ENCODE results near the gene BCAS3.

Gene BCAS3

DNA sequence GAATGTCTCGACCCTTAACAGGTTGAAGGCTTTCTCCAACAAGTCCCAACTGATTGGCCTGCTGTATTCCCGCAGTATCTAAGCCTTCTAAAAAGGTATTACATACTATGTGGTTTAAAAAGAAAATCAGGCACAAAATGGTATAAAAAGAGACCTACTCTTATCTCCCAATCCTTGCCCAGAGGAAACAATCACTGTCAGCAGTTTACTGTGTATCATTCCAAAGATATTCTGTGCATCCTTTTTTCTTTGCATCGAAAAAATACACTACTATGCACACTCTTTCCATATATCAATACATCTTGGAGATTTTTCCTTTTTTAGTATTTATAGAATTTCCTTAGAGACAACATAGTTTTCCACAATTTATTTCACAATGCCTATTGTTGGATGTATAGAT lies 603.2 kb downstream of the BCAS3 start:
- DNase-seq: no peak

DNA sequence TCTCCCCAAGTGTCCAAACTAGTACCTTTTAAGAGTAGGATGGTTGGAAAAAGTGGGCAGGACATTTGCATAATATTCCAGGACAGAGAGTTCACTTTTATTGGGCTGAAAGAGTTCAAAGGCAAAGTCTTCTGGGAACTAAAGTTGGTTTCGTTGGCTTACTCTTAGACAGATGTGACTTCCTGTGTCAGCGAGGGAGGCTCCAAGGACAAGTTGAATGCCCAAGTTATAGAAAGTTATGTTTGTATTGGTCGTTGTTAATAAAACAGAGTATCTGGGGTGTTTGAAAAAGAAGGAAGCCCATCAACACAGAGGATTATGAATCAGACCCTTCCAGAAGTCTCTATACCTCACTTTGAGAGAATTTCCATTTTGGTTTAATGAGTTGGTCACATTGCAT lies 604.7 kb downstream of the BCAS3 start:
- DNase-seq: no peak

DNA sequence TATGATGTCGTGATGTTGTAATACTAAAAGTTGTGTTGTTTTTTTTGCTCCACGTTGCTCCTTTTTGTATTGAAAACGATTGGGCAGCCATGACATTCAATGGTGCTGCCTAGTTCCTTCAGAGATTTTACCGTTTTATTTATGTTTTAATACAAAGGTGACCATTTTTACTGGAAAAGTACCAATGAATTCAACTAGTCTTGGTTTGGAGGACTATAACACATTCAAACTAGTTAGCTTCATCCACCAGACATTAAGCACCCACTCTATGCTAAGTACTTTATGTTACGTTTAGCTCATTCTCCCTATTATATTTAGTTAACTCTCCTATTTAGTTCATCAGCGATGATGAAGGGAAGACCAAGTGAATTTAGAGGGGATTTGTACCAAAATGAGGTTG lies 605.4 kb downstream of the BCAS3 start:
- no peak for DNase-seq

DNA sequence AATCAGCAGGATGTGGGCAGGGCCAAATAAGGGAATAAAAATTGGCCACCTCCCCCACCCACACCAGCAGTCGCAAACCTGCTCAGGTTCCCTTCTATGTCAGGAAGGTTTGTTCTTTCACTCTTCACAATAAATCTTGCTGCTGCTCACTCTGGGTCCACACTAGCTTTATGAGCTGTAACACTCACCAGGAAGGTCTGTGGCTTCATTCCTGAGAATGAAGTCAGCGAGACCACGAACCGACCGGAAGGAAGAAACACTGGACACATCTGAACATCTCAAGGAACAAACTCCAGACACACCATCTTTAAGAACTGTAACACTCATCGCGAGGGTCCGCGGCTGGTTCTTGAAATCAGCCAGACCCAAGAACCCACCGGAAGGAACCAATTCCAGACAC lies 606.5 kb downstream of the BCAS3 start:
- no peak for DNase-seq

DNA sequence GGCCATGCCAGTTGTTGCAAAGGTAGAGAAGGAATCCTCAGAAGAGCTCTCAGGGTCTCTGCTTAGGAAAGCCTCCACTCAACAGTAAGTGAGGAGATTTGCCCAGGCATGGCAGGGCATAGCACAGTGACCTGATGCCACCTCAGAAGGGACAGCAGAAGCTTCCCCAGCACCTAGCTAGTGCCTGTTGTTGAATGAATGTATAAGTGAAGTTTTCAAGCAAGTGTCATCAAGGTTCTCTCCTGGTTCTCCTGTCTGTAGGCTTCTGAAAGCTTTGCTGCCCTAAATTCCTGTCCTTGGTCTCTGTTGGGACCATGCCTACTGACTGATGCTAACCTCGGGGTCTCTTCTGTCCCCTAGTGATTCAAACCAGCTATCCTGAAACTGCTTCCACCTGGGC lies 607.1 kb downstream of the BCAS3 start:
- DNase-seq: no peak

DNA sequence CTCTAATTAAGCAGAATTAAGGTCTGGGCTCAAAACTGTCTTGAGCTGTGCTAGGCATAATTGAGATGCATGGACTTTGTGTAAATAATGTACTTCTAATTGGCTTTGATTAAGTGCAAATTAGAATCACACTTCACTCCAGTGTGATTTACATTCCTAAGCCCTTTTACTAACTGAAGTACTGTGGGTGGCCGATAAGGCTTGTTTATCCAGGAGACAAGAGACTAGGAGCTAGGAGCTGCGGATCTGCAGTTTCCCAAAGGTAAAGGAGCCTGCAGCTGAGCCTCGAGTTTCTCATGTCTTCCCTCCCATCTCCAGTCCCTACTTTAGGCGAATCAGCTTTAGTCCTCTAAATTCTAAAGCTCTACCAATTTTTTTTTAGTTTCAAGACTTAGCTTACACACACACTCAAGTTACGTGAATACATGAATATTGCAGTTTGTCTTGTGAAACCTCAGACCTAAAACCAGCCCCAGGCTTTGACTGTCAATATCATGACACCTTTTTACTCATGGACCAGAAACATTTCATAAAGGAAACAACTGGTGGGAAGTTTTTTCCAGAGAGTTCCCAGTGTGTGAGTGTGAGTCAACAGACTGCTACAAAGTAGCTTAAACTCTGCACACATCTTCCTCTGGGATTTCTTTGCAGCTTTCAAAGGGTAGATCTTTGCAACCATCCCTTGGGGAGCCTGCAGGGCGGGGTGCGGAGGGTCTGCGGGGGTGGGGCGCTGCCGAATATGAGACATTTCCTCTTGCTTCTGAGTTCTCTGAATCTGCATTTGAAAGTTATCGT lies 608.1 kb downstream of the BCAS3 start:
- no peak for DNase-seq

DNA sequence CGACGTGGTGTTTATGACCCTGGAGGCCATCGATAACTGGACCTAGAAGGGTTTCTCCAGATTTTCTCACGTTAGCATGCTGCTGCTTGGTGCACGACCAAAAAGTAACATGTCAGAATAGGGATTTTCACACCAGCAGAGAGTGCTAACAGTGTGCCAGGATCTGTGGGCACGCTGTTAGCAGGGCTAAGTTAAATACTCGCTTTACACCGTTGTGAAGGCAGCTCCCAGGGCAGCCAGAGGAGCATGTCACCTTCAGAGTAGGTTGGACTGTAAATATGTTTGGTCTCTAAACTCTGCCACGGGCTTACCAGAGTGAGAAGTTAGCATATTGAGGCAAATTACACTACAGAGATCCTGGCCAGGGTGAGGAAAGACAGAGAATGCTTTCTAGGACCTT lies 608.8 kb downstream of the BCAS3 start:
- DNase-seq: no peak

DNA sequence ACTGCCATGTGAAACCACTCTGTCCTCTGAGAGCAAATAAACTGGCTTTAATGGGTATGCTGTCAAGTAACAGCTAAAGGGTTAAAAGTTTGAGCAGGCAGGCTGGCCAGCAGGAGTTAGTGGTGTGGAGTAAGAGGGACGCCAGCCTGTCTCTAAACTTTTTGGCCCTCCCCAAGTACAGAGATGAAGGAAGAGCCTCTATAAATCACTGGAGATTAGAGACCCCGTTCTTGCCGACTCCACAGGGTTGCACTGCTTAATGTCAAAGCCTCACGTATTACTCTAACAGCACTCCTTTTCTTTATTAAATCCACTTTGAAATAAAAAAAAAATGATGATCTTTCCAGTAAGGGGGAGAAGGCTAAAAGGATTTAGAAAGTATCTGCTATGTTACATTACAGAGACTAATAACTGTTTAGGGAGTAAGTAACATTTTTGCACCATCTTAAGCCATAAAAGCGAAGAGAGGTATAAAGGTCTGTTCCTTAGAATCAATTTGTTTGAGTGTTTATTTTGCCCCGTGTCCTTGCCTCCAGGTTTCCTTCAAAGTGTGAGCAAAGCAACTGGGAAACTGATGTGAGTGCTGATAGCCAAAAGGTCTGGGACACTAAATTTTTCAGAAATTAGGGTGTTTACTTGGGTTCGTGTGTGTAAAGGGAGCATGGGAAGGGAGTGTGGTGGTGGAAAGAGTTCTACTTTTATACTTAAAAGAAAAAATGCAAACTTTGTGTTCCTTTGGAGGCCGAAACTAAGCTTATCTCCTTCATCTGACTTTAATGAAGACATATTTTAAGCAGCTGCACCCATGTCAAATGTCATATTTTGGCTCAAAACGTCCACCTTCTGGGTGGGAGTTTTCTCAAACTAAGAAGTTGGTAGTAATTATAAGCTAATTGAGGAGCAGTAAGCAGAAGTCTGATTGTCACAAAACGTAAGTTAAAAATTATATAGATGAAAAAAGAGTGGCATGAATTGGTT lies 612.0 kb downstream of the BCAS3 start:
- DNase-seq: no peak

DNA sequence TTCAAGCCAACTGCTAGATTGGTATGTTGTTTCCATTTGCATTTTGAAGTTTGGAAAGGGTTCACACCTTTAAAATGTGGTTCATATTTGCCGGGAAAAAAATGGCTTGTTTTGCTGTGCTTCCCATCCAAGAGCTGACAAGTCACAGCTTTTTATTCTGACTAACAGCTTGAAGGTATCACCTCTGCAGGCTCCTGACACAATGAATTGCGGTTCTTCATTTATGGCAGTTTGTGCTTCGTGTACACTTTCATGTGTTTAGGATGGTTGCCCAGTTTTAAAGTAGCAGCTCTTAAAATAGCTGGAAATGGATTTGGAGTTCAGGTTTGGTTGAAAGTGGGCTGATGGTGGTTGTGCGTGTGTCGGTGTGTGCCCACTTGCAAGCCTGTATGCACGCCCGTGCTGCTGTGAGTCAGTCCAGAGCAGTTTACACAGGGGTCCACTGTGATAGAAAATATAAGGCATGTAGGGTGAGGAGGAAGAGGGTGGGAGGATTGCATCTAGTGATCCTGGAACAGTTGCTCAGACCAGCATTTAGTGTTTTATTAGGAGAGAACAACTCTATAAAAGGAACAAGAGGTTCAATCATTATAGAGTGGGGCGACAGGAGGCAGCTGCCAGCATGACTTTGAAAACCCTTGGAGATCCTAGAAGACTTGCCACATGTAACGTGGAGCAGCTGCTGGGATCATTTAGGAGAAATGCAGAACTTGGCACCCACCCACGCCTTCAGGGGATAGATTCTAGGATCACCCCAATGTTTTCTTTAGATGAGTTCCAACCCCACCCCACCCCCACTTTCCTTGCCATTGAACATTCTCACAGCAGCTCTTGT lies 614.0 kb downstream of the BCAS3 start:
- no peak for DNase-seq

DNA sequence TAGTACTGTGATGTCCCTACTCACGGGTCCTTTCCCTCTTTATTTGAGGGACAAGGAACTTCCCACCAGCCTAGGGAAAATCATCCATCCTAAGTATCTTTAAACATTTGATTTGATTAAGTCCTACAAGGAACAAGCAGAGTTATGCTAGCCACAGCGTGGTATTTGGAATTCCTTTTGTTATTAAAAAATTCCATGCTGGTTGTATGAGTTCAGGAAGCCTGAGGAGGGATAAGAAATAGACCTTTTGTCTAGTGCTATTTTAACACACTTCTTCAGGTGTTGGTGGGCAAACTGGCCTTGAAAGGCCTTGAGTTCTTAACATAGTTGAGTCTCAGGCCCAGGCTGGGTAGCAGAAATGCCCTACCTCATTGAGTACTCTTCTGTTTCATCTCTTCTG lies 616.6 kb downstream of the BCAS3 start:
- no peak for DNase-seq

DNA sequence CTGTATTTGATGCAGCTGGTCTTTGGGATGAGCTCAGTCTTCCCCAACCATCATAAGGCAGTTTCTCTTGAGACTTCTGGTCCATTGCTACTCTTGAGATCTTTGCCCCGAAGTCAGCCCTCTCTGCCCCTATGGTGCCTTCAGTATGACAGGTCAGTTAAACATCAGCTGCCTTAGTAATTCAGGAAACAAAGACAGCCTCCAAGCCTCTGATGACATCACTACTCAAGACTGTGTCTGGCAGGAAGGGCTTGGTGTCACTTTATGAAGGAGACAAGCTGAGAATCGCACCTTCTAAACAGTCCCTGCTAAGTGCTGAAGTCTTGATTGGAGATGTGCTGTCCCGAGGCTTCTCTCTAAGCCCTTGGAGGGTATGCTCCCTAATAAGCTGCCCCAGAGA lies 617.1 kb downstream of the BCAS3 start:
- DNase-seq: no peak

DNA sequence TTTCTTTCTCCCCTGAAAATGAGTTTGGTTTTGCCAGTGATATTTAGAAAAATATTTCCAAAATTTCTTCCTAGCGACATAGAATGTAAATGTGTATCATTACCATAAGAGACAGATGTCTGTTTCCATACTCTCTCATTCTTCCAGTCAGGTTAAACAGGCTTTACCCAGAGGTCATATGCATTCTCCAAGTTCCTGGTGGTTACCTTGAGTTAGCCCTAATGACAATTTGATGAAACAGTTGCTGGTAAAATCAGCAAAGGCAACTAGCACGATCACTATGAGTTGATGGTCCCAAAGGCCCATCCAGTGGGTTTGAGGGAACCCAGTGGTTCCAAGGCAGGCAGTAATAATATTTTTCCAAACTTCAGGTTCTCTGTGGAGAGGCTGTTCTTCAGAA lies 618.4 kb downstream of the BCAS3 start:
- DNase-seq: no peak

DNA sequence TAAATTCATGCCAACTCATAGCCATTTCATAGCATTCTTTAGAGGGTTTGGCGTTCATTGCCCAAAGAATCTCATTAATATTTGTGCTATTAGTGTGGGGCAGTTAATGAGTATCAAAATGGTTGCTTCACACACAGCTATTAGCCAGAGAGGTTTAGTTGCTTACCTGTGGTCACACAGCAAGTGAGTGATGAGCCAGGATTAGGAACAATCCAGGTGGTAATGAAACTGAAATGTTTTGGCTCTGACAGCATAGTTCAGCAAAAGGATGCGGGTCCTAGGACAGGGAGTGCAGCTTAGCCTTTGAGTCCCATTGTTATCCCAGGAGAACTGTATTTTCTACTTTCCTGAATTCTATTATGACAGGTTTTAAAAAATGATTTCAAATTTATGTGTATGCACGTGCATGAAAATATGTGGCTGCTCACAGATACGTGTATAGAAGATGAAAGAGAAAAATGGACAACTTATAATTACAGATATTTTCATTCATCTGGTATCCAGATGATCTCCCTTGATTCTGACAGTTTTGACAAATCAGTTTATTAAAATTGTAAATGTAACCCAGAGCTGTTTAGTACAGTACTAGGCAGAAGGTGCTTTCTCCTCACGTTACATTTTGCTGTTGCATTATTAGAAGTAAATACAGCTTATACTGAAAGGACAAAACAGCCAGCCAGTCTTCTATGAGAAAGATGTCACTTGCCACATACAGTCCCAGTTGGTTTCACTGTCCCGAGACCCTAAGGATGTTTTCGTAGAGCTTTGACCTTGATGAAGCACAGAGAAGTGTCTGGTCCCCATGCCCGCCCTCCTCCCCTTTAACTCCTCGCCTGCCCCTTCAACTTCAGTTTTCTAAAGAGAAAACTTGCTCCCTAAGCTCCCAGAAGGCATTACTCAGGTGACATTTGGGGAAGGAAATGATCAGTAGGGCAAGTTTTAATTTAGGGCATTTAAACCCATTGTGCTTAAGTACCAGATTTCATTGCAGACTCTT lies 622.2 kb downstream of the BCAS3 start:
- DNase-seq: no peak

DNA sequence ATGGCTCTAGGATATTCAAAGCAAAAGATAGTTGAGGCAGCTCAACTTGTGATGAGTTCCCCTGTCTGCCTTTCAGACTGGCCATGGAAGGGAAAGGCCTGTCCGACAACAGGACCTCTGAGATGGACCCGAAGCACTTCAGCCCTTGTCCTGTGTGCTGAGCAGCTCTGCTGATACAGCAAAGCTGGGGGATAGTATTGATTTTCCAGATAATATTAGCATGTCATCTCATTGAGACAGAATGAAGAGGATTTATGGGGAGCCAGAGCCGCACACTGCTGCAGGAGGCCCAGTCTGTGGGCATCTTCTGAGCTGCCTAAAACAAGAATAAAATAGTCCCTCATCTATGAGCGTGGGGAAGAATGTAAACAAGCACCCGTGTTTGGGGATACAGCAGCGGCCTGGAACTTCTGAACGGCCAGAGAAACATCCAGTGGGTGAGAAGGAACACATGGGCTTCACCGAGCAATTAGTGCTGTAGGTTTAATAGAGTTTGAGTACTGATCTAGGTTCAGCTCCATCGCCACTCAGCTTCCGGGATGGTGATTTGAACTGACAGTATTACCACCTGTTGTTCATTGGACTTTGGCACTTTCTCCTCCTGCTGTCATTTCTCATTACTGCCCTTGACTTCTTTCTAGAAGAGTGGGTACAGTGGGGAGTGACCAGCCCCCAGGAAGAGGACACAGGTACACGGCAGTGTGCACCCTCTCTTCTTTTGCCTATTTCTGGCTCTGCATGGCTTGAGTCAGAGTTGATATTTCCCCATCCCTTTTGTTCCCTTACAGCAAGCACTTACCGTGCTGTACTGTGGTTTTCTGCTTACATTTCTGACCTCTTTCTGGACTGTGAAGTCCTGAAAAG lies 625.5 kb downstream of the BCAS3 start:
- no peak for DNase-seq

DNA sequence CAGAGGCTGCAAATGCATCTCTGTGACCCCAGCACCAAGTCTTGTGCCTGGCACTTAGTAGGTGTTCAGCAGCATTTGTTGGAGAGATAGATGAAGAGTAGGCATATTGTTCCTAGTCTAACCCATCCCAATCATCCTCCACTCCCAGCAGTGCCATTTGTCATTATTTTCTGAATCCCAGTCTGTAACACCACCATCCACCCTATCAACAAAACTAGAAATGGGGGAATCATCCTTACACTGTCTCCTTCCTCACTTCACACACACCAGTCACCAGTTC lies 626.1 kb downstream of the BCAS3 start:
- no peak for DNase-seq

DNA sequence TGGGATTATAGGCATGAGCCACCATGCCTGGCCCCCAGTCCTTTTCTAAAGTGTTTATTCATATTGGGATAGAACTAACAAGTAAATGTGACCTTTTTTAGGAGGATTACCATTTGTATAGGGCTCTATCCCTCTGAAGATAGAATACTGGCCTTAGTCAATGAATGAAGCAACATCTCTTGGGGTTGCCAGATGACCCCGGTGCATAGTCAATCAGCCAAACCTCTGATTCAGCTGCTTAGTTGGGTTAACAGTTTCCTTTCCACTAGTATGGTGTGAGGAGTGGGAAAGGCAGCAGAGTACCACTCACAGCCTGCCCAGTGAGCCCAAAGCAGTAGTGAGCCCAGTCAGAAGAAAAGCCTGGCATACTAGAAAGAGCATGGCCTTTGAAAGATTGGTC lies 627.4 kb downstream of the BCAS3 start:
- no peak for DNase-seq

DNA sequence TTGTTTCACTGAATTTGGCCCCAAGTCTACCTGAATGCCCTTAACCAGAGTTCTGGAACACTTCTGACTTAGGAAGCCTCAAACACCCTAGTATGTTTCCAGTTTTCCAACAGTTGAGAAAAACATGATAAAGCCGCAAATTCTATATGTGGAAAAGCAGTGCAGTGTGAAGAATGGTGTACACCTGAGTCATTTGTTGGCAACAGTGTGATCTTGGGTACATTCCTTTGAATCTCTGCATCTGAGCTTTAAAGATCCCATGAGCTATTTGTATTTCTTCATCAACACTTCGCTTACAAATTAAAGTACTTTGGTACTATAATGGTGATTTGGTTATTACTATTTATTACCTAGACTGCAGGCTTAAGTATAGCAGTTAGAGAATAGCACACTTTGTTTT lies 628.4 kb downstream of the BCAS3 start:
- DNase-seq: no peak

DNA sequence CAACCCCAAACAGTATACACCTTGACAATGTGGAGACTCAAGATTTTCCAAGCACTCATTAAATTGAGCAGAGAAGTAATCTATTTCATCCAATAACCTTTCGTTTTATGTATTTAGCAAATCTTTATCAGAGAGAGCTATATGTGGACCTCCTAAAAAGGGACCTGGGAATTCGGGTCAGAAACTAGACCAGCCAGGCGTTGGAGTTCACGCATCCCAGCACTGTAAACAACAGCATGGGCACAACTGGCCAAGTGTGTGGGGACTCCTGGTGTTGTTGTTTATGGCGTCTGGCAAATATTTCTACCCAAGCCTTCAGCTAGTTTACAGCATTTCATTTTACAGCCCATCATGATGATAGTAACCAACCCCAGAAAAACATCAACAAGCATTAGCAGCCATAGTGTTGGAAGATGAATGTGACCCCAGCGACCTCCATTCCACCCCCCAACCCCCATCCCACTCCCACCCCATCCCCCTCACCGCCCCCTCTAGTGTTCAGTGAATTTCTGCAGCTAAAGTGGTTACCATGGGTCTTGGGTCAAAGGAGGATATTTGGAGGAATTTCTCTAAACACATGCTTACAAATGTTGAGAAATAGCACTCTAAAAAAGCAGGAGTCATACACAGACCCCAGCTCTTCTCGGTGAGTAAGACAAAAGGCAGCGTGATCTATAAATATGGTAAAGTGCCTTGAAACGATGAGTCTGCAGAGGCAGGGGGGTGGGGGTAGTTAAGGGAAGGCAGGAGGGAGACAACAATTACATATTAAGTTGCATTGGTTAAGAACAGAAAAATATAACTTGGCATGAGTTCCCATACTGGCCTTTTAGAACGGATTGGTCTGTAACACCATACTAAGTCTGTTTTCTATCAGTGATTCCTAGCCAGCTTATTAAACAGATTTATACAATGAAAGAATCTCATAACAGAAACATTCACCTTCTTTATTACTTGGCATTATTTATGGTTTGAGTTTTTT lies 630.5 kb downstream of the BCAS3 start:
- DNase-seq: no peak

DNA sequence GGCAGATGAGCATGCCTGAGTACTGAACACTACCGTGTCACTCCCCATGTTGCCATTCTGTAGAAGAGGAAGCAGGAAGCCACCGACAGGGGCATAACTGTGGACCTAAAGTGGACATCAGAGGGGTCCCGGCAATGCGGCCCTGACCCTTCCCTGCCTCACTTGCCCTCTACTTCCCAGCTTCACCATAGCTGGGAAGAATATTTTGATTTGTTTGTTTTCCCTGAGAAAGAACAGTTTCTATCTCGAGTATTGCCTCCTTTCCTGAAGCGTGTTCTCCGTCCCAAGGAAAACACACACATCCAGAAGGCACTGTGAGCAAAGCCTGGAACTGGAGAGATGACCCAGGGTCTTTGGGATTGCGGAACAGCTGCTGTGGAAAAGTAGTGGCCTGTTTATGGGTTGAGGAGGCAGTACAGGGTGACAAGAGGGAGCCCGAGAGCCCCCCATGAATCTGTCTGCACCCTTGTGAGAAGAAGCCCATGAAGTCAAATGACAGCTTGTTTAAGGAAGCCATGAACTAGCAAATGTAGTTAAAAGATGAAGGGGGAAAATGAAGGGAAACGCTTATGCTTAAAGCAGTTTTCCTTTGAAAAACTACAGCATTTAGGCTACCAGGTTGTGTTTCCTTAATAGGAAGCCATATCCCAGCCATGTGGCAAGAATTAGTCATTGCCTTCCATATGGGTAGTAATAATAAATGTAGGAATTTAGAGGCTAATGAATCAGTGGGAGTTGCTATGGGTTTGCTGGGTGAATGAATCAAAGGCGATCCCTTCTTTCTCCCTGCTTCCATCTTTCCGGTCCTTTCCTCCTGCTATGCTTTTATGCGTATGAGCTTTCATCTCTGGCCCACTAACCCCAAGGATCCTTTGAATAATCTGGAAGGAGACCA lies 632.0 kb downstream of the BCAS3 start:
- DNase-seq: no peak
